ENCODE data around the gene SPTBN2.

Gene SPTBN2

GRCh38 chr11:66720223-66720898, 8.7 kb downstream of the SPTBN2 start:
- ChIA-PET CTCF (no interaction called here), POLR2A (no interaction called here)
- H3K36me3 ChIP-seq (ENCODE audit: control insufficient read depth in 4 of 4, insufficient read depth in 4 of 4, low read length in 3 of 4) = no peaks in the 10 kb centered on the region
- H3K9me3 ChIP-seq (ENCODE audit: control extremely low read depth in 1 of 5, control insufficient read depth in 4 of 5, insufficient read depth in 2 of 5, low read depth in 1 of 5, low read length in 4 of 5) = no peaks in the 10 kb centered on the region
- H3K27me3 ChIP-seq (replicated peaks in 2 of 5; ENCODE audit: control insufficient read depth in 4 of 5, insufficient read depth in 5 of 5, low read length in 4 of 5) = peaks cover 0 to 18% (median 10%) of the 10 kb centered on the region in 5 experiments
- peak overlapping the region in 2 of 7 experiments; percentile 36 to 45 for H3K4me3 ChIP-seq (ENCODE audit: control insufficient read depth in 1 of 7, extremely low read depth in 1 of 7, insufficient read depth in 4 of 7, low read depth in 2 of 7, low read length in 6 of 7)
- peak; percentile 48 to 82 (median 79) for DNase-seq
- 60% methylated on average over 13 of the region's 15 CpGs for WGBS (ENCODE audit: insufficient coverage)
- peaks cover 0 to 16% (median 9%) of the 10 kb centered on the region in 4 experiments for H3K4me1 ChIP-seq (ENCODE audit: control extremely low read depth in 1 of 4, control insufficient read depth in 4 of 4, insufficient read depth in 4 of 4, low read length in 3 of 4)
- no peak overlapping the region for H3K27ac ChIP-seq (ENCODE audit: insufficient read depth in 1 of 2, low read depth in 1 of 2, low read length in 2 of 2, poor library complexity in 1 of 2, severe bottlenecking in 2 of 2)

GRCh38 chr11:66719111-66719872, 9.7 kb downstream of the SPTBN2 start:
- H3K27ac ChIP-seq (ENCODE audit: insufficient read depth in 1 of 2, low read depth in 1 of 2, low read length in 2 of 2, poor library complexity in 1 of 2, severe bottlenecking in 2 of 2) = no peak overlapping the region
- H3K36me3 ChIP-seq (ENCODE audit: control insufficient read depth in 4 of 4, insufficient read depth in 4 of 4, low read length in 3 of 4) = no peaks in the 10 kb centered on the region
- CTCF ChIA-PET = no interaction called here
- 97% methylated on average over 6 of the region's 8 CpGs for WGBS (ENCODE audit: insufficient coverage)
- no peak overlapping the region for H3K4me3 ChIP-seq (ENCODE audit: control insufficient read depth in 1 of 7, extremely low read depth in 1 of 7, insufficient read depth in 4 of 7, low read depth in 2 of 7, low read length in 6 of 7)
- H3K27me3 ChIP-seq (replicated peaks in 2 of 5; ENCODE audit: control insufficient read depth in 4 of 5, insufficient read depth in 5 of 5, low read length in 4 of 5) = peaks cover 0 to 8% (median 1%) of the 10 kb centered on the region in 5 experiments
- H3K9me3 ChIP-seq (ENCODE audit: control extremely low read depth in 1 of 5, control insufficient read depth in 4 of 5, insufficient read depth in 2 of 5, low read depth in 1 of 5, low read length in 4 of 5) = no peaks in the 10 kb centered on the region
- DNase-seq = no peak
- POLR2A ChIA-PET = no interaction called here
- peaks cover 0 to 16% (median 9%) of the 10 kb centered on the region in 4 experiments for H3K4me1 ChIP-seq (ENCODE audit: control extremely low read depth in 1 of 4, control insufficient read depth in 4 of 4, insufficient read depth in 4 of 4, low read length in 3 of 4)

GRCh38 chr11:66718320-66718971, 10.6 kb downstream of the SPTBN2 start:
- peaks cover 0 to 19% (median 11%) of the 10 kb centered on the region in 4 experiments for H3K4me1 ChIP-seq (ENCODE audit: control extremely low read depth in 1 of 4, control insufficient read depth in 4 of 4, insufficient read depth in 4 of 4, low read length in 3 of 4)
- 74% methylated on average over 14 of the region's 26 CpGs for WGBS (ENCODE audit: insufficient coverage)
- CTCF ChIA-PET = no interaction called here
- POLR2A ChIA-PET = no interaction called here
- no peaks in the 10 kb centered on the region for H3K36me3 ChIP-seq (ENCODE audit: control insufficient read depth in 4 of 4, insufficient read depth in 4 of 4, low read length in 3 of 4)
- peaks cover 0 to 1% (median 0%) of the 10 kb centered on the region in 5 experiments for H3K27me3 ChIP-seq (replicated peaks in 2 of 5; ENCODE audit: control insufficient read depth in 4 of 5, insufficient read depth in 5 of 5, low read length in 4 of 5)
- DNase-seq = no peak
- no peaks in the 10 kb centered on the region for H3K9me3 ChIP-seq (ENCODE audit: control extremely low read depth in 1 of 5, control insufficient read depth in 4 of 5, insufficient read depth in 2 of 5, low read depth in 1 of 5, low read length in 4 of 5)
- no peak overlapping the region for H3K27ac ChIP-seq (ENCODE audit: insufficient read depth in 1 of 2, low read depth in 1 of 2, low read length in 2 of 2, poor library complexity in 1 of 2, severe bottlenecking in 2 of 2)
- H3K4me3 ChIP-seq (ENCODE audit: control insufficient read depth in 1 of 7, extremely low read depth in 1 of 7, insufficient read depth in 4 of 7, low read depth in 2 of 7, low read length in 6 of 7) = no peak overlapping the region

- Histone ChIP-seq H3K9me3 (ENCODE audit: control extremely low read depth in 1 of 5, control insufficient read depth in 4 of 5, insufficient read depth in 2 of 5, low read depth in 1 of 5, low read length in 4 of 5) (no peaks in the 10 kb centered on the region), H3K4me3 (ENCODE audit: control insufficient read depth in 1 of 7, extremely low read depth in 1 of 7, insufficient read depth in 4 of 7, low read depth in 2 of 7, low read length in 6 of 7) (no peak overlapping the region), H3K27ac (ENCODE audit: insufficient read depth in 1 of 2, low read depth in 1 of 2, low read length in 2 of 2, poor library complexity in 1 of 2, severe bottlenecking in 2 of 2) (no peak overlapping the region), H3K36me3 (ENCODE audit: control insufficient read depth in 4 of 4, insufficient read depth in 4 of 4, low read length in 3 of 4) (no peaks in the 10 kb centered on the region), H3K27me3 (replicated peaks in 2 of 5; ENCODE audit: control insufficient read depth in 4 of 5, insufficient read depth in 5 of 5, low read length in 4 of 5) (peaks cover 0 to 1% (median 0%) of the 10 kb centered on the region in 5 experiments), H3K4me1 (ENCODE audit: control extremely low read depth in 1 of 4, control insufficient read depth in 4 of 4, insufficient read depth in 4 of 4, low read length in 3 of 4) (peaks cover 0 to 19% (median 12%) of the 10 kb centered on the region in 4 experiments)
- no peak for DNase-seq
- CTCF ChIA-PET = no interaction called here
- POLR2A ChIA-PET = no interaction called here
- 96% methylated on average over 10 of the region's 14 CpGs for WGBS (ENCODE audit: insufficient coverage)
Measured at GRCh38 chr11:66717925-66718319, 11.1 kb downstream of the SPTBN2 start.

- peak overlapping the region in 1 of 7 experiments; percentile 18 for H3K4me3 ChIP-seq (ENCODE audit: control insufficient read depth in 1 of 7, extremely low read depth in 1 of 7, insufficient read depth in 4 of 7, low read depth in 2 of 7, low read length in 6 of 7)
- ChIA-PET POLR2A (no interaction called here), CTCF (no interaction called here)
- H3K9me3 ChIP-seq (ENCODE audit: control extremely low read depth in 1 of 5, control insufficient read depth in 4 of 5, insufficient read depth in 2 of 5, low read depth in 1 of 5, low read length in 4 of 5) = no peaks in the 10 kb centered on the region
- peak in 2 of 3 donors; percentile 24 to 36 for DNase-seq
- H3K4me1 ChIP-seq (ENCODE audit: control extremely low read depth in 1 of 4, control insufficient read depth in 4 of 4, insufficient read depth in 4 of 4, low read length in 3 of 4) = peaks cover 0 to 19% (median 12%) of the 10 kb centered on the region in 4 experiments
- H3K36me3 ChIP-seq (ENCODE audit: control insufficient read depth in 4 of 4, insufficient read depth in 4 of 4, low read length in 3 of 4) = no peaks in the 10 kb centered on the region
- no peak overlapping the region for H3K27ac ChIP-seq (ENCODE audit: insufficient read depth in 1 of 2, low read depth in 1 of 2, low read length in 2 of 2, poor library complexity in 1 of 2, severe bottlenecking in 2 of 2)
- H3K27me3 ChIP-seq (replicated peaks in 2 of 5; ENCODE audit: control insufficient read depth in 4 of 5, insufficient read depth in 5 of 5, low read length in 4 of 5) = peaks cover 0 to 2% (median 0%) of the 10 kb centered on the region in 5 experiments
- 38% methylated on average over 3 of the region's 3 CpGs for WGBS (ENCODE audit: insufficient coverage)
Measured at GRCh38 chr11:66716996-66717395, 12.0 kb downstream of the SPTBN2 start.

GRCh38 chr11:66715346-66716085, 13.5 kb downstream of the SPTBN2 start:
- Histone ChIP-seq H3K27me3 (replicated peaks in 2 of 5; ENCODE audit: control insufficient read depth in 4 of 5, insufficient read depth in 5 of 5, low read length in 4 of 5) (peaks cover 0 to 2% (median 0%) of the 10 kb centered on the region in 5 experiments), H3K27ac (ENCODE audit: insufficient read depth in 1 of 2, low read depth in 1 of 2, low read length in 2 of 2, poor library complexity in 1 of 2, severe bottlenecking in 2 of 2) (no peak overlapping the region), H3K36me3 (ENCODE audit: control insufficient read depth in 4 of 4, insufficient read depth in 4 of 4, low read length in 3 of 4) (no peaks in the 10 kb centered on the region), H3K4me1 (ENCODE audit: control extremely low read depth in 1 of 4, control insufficient read depth in 4 of 4, insufficient read depth in 4 of 4, low read length in 3 of 4) (peaks cover 0 to 17% (median 11%) of the 10 kb centered on the region in 4 experiments), H3K4me3 (ENCODE audit: control insufficient read depth in 1 of 7, extremely low read depth in 1 of 7, insufficient read depth in 4 of 7, low read depth in 2 of 7, low read length in 6 of 7) (no peak overlapping the region), H3K9me3 (ENCODE audit: control extremely low read depth in 1 of 5, control insufficient read depth in 4 of 5, insufficient read depth in 2 of 5, low read depth in 1 of 5, low read length in 4 of 5) (no peaks in the 10 kb centered on the region)
- DNase-seq = no peak
- 92% methylated on average over 18 of the region's 19 CpGs for WGBS (ENCODE audit: insufficient coverage)
- ChIA-PET CTCF (no interaction called here), POLR2A (no interaction called here)
